ENCODE measurements around the gene IQSEC3.

- TF ChIP-seq, protein P1, sequence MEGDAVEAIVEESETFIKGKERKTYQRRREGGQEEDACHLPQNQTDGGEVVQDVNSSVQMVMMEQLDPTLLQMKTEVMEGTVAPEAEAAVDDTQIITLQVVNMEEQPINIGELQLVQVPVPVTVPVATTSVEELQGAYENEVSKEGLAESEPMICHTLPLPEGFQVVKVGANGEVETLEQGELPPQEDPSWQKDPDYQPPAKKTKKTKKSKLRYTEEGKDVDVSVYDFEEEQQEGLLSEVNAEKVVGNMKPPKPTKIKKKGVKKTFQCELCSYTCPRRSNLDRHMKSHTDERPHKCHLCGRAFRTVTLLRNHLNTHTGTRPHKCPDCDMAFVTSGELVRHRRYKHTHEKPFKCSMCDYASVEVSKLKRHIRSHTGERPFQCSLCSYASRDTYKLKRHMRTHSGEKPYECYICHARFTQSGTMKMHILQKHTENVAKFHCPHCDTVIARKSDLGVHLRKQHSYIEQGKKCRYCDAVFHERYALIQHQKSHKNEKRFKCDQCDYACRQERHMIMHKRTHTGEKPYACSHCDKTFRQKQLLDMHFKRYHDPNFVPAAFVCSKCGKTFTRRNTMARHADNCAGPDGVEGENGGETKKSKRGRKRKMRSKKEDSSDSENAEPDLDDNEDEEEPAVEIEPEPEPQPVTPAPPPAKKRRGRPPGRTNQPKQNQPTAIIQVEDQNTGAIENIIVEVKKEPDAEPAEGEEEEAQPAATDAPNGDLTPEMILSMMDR (IDR thresholded peaks at IDR 0.05; ENCODE audit: low read depth, low read length), result no peak
- no peak for TF ChIP-seq EZH2phosphoT487 (IDR thresholded peaks at IDR 0.05; ENCODE audit: low read depth)
These were observed 78.2 kb downstream of the IQSEC3 start for GRCh38 chr12:144650-145284.

Data from OCI-LY3 (cell line).